ENCODE results near the gene ZNF575. TPM values are rescaled to one million over a fixed set of nuclear protein-coding genes. Genes with fewer than 3 reads are reported as not detected.
A peak's percentile ranks its signal among the peaks of the same experiment; 100 is the strongest.
"Not testable (repeated sequence)": the region's sequence is repeated elsewhere in the genome, so short reads cannot be mapped to it uniquely, and the experiment has no call there.

The ZNF575 gene
- total RNA-seq, 6 experiments from 2014 or later: 0.89 to 0.99 (median 0.95) TPM; not detected in 1

DNA sequence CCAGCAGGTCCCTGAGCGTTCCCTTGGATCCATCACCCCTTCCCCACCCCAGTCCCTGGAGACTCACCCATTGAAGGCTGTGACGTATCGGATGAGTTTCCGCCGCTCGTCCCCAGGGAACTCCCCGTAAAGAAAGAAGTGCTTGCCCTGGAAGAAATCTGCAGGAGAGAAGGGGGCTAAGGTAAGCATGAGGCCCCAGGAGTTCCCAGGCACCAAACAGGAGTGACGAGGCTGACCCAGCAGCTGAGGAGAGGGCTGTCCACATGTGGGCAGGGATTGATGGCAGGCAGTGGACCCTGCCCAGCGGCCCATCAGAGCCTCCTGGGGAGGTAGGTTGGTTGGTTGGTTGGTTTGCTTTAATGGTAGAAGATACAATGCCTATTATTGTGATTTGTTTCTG, 11.1 kb downstream of the ZNF575 start:
- H3K4me1 ChIP-seq: peaks cover 0 to 10% (median 0%) of the 10 kb centered on the region in 4 donors
- ATAC-seq (no peak), DNase-seq (peak in 1 of 3 donors; percentile 31)
- H3K36me3 ChIP-seq: peaks cover 0 to 2% (median 0%) of the 10 kb centered on the region in 4 donors
- H3K4me3 ChIP-seq: no peak overlapping the region
- no peaks in the 10 kb centered on the region for H3K27me3 ChIP-seq
- TF ChIP-seq, protein P1, sequence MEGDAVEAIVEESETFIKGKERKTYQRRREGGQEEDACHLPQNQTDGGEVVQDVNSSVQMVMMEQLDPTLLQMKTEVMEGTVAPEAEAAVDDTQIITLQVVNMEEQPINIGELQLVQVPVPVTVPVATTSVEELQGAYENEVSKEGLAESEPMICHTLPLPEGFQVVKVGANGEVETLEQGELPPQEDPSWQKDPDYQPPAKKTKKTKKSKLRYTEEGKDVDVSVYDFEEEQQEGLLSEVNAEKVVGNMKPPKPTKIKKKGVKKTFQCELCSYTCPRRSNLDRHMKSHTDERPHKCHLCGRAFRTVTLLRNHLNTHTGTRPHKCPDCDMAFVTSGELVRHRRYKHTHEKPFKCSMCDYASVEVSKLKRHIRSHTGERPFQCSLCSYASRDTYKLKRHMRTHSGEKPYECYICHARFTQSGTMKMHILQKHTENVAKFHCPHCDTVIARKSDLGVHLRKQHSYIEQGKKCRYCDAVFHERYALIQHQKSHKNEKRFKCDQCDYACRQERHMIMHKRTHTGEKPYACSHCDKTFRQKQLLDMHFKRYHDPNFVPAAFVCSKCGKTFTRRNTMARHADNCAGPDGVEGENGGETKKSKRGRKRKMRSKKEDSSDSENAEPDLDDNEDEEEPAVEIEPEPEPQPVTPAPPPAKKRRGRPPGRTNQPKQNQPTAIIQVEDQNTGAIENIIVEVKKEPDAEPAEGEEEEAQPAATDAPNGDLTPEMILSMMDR (IDR thresholded peaks at IDR 0.05): no peak
- no peak for TF ChIP-seq POLR2A (IDR thresholded peaks at IDR 0.05)
- no peaks in the 10 kb centered on the region for H3K9me3 ChIP-seq
- no CpG with 5 or more reads among the region's 9 CpGs for WGBS (ENCODE audit: insufficient coverage, low coverage, low lambda C conversion rate, missing lambda C conversion rate)
- H3K27ac ChIP-seq: no peak overlapping the region
- intact Hi-C loops (cut with DNase I): no loop called here

DNA sequence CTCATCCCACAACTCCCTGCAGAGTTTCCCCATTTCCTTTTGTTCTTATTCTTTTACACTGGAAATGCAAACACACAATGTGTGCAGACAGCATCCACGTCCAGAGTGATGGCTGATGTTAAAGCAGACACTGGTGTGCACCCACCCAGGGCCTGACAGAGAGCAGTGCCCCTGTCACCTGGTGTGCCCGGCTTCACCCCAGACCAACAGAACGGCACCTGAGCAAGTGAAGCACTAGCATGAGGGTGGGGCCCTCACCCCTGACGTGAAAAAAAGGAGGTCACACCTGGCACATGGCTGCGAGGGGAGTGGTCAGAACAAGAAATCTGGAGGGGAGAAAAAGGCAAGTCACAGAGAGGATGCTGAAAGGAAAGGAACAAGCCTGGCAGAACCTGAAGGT, 12.3 kb downstream of the ZNF575 start:
- Histone ChIP-seq H3K27me3 (no peaks in the 10 kb centered on the region), H3K36me3 (peaks cover 0 to 2% (median 0%) of the 10 kb centered on the region in 4 donors), H3K27ac (no peak overlapping the region), H3K9me3 (no peaks in the 10 kb centered on the region), H3K4me3 (no peak overlapping the region), H3K4me1 (peaks cover 0 to 10% (median 0%) of the 10 kb centered on the region in 4 donors)
- ATAC-seq: no peak
- intact Hi-C loops (cut with DNase I): no loop called here
- no peak for DNase-seq
- 90% methylated on average over 5 of the region's 5 CpGs for WGBS (ENCODE audit: insufficient coverage, low coverage, low lambda C conversion rate, missing lambda C conversion rate)
- TF ChIP-seq, protein P1 (IDR thresholded peaks at IDR 0.05): no peak
- TF ChIP-seq POLR2A (IDR thresholded peaks at IDR 0.05): no peak

DNA sequence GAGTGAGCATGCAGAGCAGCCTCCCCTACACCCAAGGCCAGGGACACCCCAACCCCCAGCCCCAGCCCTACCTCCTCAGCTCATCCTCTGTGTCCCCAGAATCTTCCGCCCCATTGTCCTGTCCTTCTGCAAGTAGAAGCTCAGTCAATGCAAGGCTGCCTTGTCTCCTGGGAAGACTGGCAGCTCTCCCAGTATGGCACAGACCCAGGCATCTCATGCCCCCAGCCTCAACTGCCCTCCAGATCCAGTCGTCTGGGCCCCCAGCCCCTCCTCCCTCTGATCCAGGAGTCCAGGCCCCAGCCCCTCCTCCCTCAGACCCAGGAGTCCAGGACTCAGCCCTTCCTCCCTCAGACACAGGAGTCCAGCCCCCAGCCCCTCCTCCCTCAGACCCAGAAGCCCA, 13.0 kb downstream of the ZNF575 start:
- TF ChIP-seq, protein P1 (IDR thresholded peaks at IDR 0.05): no peak
- no peak for TF ChIP-seq POLR2A (IDR thresholded peaks at IDR 0.05)
- no peak overlapping the region for H3K27ac ChIP-seq
- ATAC-seq (no peak), DNase-seq (no peak)
- H3K4me3 ChIP-seq: no peak overlapping the region
- 60% methylated on average over 2 of the region's 2 CpGs for WGBS (ENCODE audit: insufficient coverage, low coverage, low lambda C conversion rate, missing lambda C conversion rate)
- intact Hi-C loops (cut with DNase I): no loop called here
- no peaks in the 10 kb centered on the region for H3K27me3 ChIP-seq
- peaks cover 0 to 6% (median 1%) of the 10 kb centered on the region in 4 donors for H3K36me3 ChIP-seq
- H3K4me1 ChIP-seq: peaks cover 0 to 10% (median 0%) of the 10 kb centered on the region in 4 donors
- no peaks in the 10 kb centered on the region for H3K9me3 ChIP-seq

DNA sequence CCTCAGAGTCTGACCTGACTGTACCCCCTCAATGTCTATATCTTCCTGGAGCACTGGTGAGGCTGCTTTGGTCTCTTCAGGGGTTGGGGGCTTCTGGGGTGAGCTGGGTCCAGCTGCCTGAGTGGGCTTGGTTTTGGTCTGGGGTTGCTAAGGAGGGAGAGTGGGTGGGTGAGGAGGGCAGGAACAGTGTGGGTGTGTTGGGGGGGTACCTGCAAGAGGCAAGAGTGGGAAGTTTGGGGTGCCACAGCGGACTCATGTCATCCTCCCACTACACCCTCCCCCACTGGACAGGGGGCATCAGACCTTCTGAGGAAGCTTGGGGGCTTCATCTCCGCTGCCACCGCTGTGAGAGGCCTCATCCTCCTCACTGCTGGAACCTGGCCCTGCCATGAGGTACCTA, 13.6 kb downstream of the ZNF575 start:
- DNase-seq (no peak), ATAC-seq (no peak)
- TF ChIP-seq POLR2A (IDR thresholded peaks at IDR 0.05): no peak
- TF ChIP-seq, protein P1 (IDR thresholded peaks at IDR 0.05): no peak
- no peaks in the 10 kb centered on the region for H3K9me3 ChIP-seq
- H3K4me1 ChIP-seq: peaks cover 0 to 10% (median 0%) of the 10 kb centered on the region in 4 donors
- H3K27ac ChIP-seq: no peak overlapping the region
- intact Hi-C loops (cut with DNase I): no loop called here
- no peaks in the 10 kb centered on the region for H3K27me3 ChIP-seq
- no CpG with 5 or more reads among the region's 3 CpGs for WGBS (ENCODE audit: insufficient coverage, low coverage, low lambda C conversion rate, missing lambda C conversion rate)
- peaks cover 0 to 12% (median 1%) of the 10 kb centered on the region in 4 donors for H3K36me3 ChIP-seq
- H3K4me3 ChIP-seq: no peak overlapping the region

DNA sequence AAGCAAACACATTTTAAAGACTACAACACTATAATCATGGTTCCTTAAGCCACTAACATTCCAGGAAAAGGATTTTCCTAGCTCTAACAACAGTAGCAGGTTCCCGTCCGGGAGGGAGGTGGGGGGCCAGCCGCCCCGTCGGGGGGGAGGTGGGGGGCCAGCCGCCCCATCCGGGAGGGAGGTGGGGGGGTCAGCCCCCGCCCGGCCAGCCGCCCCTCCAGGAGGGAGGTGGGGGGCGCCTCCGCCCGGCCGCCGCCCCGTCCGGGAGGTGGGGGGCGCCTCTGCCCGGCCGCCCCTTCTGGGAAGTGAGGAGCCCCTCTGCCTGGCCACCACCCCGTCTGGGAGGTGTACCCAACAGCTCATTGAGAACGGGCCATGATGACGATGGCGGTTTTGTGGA, 14.9 kb downstream of the ZNF575 start:
- intact Hi-C loops (cut with DNase I); ATAC-seq; H3K9me3 ChIP-seq; H3K4me3 ChIP-seq; H3K4me1 ChIP-seq; DNase-seq; H3K27me3 ChIP-seq; H3K27ac ChIP-seq: not testable (repeated sequence)
- peaks cover 0 to 20% (median 1%) of the 10 kb centered on the region in 4 donors for H3K36me3 ChIP-seq
- WGBS (ENCODE audit: insufficient coverage, low coverage, low lambda C conversion rate, missing lambda C conversion rate): 100% methylated on average over 1 of the region's 24 CpGs
